Gastroesophageal sphincter (tissue), 4 donors: ENCODE results near the gene HSD3B2. TPM values are rescaled to one million over a fixed set of nuclear protein-coding genes. Genes with fewer than 3 reads are reported as not detected.

ENCODE experiments used
- ATAC-seq: fragments of 150-250 bp; one replicate; pipeline ENCODE4 v1.9.1; 2016; ENCODE audit warnings: mild to moderate bottlenecking, moderate library complexity
- H3K27ac ChIP-seq, 4 donors: fragments of 200-600 bp; sonication (generic) in 3 of 4; 1 replicate in 3 of 4; 2 replicates in 1 of 4; pipeline ENCODE4 v1.5.1; 2016 to 2019
- H3K27me3 ChIP-seq: fragments of 200-600 bp; sonication (generic); one replicate; pipeline ENCODE4 v1.5.1; 2019
- H3K36me3 ChIP-seq, 2 donors: fragments of 200-600 bp; sonication (generic); one replicate each; pipeline ENCODE4 v1.5.1; 2019; ENCODE audit warnings: control low read depth in 1 of 2
- H3K4me1 ChIP-seq, 3 donors: fragments of 200-600 bp; sonication (generic); 1 replicate in 2 of 3; 2 replicates in 1 of 3; pipeline ENCODE4 v1.5.1; 2016 to 2019; ENCODE audit warnings: control low read depth in 2 of 3
- H3K4me3 ChIP-seq, 2 donors: fragments of 200-600 bp; sonication (generic); one replicate each; pipeline ENCODE4 v1.5.1; 2019; ENCODE audit warnings: mild to moderate bottlenecking in 1 of 2, moderate library complexity in 1 of 2
- H3K9me3 ChIP-seq, 3 donors: fragments of 200-600 bp; sonication (generic); one replicate each; pipeline ENCODE4 v1.5.1; 2017 to 2019; ENCODE audit warnings: control low read depth in 2 of 3
- EP300 ChIP-seq: sonication (generic); formaldehyde crosslinking; IDR thresholded peaks from one replicate; pipeline ENCODE4 v1.6.1; 2017; ENCODE audit warnings: antibody characterized with exemption, mild to moderate bottlenecking
- POLR2A ChIP-seq, 2 donors: fragments of 450-650 bp; IDR thresholded peaks; one replicate each; pipeline ENCODE4 v1.6.1; 2017; ENCODE audit warnings: antibody characterized with exemption in 2 of 2, mild to moderate bottlenecking in 2 of 2, moderate library complexity in 1 of 2
- POLR2AphosphoS5 ChIP-seq: sonication (generic); formaldehyde crosslinking; IDR thresholded peaks from one replicate; pipeline ENCODE4 v1.6.1; 2017; ENCODE audit warnings: antibody characterized with exemption
- WGBS, 2 donors: methylation state at CpG; one replicate each; pipeline ENCODE4 v1.1.5; 2018; ENCODE audit warnings: low coverage in 1 of 2; 5-methylcytosine and 5-hydroxymethylcytosine counted together
- total RNA-seq, 4 donors: library from RNA; depleted of rRNA; stranded (reverse); fragments of >200 nt; gene quantifications; one replicate each; pipeline ENCODE4 v1.1.0, GENCODE V29; 2016
- TF ChIP-seq, protein P1 (sequence below), 4 experiments: fragments of 200-600 bp in 2 of 4; fragments of 450-650 bp in 2 of 4; sonication (generic) in 1 of 4; IDR thresholded peaks; one replicate each; pipeline ENCODE4 v1.5.1; 2017 to 2019; ENCODE audit warnings: antibody characterized with exemption in 4 of 4, mild to moderate bottlenecking in 2 of 4, moderate library complexity in 2 of 4

The HSD3B2 gene
- total RNA-seq, 4 donors from 2014 or later: not detected

DNA sequence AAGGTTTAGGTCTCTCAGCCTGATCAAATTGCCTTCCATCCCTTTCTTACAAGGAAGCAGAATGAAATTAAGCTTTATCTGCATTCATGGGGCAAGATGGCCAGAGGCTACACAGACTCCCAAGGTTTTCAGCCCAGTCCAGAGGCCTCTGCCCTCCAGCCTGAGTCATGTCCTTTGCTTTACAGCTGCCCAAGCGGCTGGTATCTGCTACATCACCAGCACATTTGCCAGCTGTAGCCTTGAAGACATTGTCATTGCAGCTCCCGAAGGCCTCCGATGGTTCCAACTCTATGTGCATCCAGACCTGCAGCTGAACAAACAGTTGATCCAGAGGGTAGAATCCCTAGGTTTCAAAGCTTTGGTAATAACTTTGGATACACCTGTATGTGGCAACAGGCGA lies 30.4 kb upstream of the HSD3B2 start:
- TF ChIP-seq POLR2A (IDR thresholded peaks at IDR 0.05) (no peak), EP300 (no peak)
- Histone ChIP-seq H3K9me3 (no peaks in the 10 kb centered on the region), H3K4me3 (no peak overlapping the region), H3K4me1 (no peaks in the 10 kb centered on the region), H3K27ac (no peak overlapping the region), H3K27me3 (no peaks in the 10 kb centered on the region), H3K36me3 (no peaks in the 10 kb centered on the region)
- no peak for ATAC-seq
- WGBS, 2 donors: 88 to 100% methylated on average over 1 to 3 of the region's 4 CpGs

DNA sequence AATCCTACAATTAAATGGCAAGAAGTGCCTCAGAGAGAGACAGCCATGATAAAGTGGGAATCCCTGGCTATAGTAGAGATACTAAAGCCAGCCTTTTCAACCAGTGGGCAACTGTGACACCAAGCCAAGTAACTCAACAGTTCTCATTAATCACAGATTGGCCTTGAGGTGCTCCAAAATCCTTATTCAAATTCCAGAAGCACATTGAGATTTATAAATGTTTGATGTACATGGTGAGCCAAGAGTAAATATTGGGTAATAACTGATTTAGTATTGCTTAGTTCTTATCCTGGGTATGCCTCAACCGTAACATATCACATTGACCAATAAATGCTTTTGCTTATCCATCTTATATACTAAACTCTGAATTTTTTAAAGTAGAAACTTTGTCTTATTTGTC lies 29.3 kb upstream of the HSD3B2 start:
- WGBS, 2 donors: 100% methylated on average over 1 of the region's 1 CpG; no CpG with 5 or more reads in 1 of the 2 donors
- no peak for ATAC-seq
- no peak for TF ChIP-seq POLR2A (IDR thresholded peaks at IDR 0.05)
- TF ChIP-seq, protein P1, sequence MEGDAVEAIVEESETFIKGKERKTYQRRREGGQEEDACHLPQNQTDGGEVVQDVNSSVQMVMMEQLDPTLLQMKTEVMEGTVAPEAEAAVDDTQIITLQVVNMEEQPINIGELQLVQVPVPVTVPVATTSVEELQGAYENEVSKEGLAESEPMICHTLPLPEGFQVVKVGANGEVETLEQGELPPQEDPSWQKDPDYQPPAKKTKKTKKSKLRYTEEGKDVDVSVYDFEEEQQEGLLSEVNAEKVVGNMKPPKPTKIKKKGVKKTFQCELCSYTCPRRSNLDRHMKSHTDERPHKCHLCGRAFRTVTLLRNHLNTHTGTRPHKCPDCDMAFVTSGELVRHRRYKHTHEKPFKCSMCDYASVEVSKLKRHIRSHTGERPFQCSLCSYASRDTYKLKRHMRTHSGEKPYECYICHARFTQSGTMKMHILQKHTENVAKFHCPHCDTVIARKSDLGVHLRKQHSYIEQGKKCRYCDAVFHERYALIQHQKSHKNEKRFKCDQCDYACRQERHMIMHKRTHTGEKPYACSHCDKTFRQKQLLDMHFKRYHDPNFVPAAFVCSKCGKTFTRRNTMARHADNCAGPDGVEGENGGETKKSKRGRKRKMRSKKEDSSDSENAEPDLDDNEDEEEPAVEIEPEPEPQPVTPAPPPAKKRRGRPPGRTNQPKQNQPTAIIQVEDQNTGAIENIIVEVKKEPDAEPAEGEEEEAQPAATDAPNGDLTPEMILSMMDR (IDR thresholded peaks at IDR 0.05): no peak
- TF ChIP-seq EP300: no peak
- no peak for TF ChIP-seq POLR2AphosphoS5

DNA sequence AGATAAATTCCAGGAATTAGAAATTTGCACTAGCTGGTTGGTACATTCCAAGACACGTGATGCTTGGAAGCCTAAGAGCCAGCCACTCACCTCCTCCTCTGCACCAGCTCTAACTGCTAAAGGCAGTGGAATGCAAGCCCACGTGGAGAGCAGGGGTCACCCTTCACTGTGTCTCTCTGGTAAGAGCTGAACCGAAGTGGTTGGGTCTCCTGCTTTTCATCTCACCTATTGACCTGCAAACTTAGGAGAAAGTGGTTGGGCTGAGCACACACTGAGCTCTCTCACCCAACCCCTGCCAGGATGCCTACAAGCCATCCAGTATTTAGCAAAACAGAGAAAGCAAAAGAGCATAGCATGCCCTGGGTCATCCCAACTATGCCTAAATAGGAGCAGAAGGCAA lies 27.1 kb upstream of the HSD3B2 start:
- H3K36me3 ChIP-seq: no peaks in the 10 kb centered on the region
- ATAC-seq: no peak

More for the DNA sequence above, 29.3 kb upstream of the HSD3B2 start:
- Histone ChIP-seq H3K4me1 (no peaks in the 10 kb centered on the region), H3K4me3 (no peak overlapping the region), H3K27ac (no peak overlapping the region), H3K36me3 (no peaks in the 10 kb centered on the region), H3K27me3 (no peaks in the 10 kb centered on the region), H3K9me3 (no peaks in the 10 kb centered on the region)

DNA sequence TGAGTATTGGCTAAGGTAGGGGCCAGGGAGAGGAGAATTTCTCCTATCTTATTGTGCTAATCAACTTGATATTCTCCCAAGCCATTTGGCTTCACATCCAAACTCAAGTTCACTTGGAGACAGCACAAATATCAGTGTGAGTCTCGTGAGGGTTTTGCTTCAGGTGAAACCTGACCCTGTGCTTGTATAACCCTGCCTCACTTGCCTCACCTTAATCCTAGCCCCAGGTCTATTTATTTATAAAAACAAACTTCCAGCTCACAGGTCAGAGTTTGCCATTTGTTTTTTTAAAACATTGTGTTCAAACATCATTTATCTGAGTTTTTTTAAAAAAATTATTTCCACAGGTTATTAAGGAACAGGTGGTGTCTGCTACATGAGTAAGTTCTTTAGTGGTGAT lies 26.5 kb upstream of the HSD3B2 start:
- no peak for ATAC-seq
- 64 to 67% methylated on average over 1 of the region's 1 CpG for WGBS, 2 donors
- H3K27me3 ChIP-seq: no peaks in the 10 kb centered on the region
- no peaks in the 10 kb centered on the region for H3K4me1 ChIP-seq
- no peak overlapping the region for H3K4me3 ChIP-seq
- no peak overlapping the region for H3K27ac ChIP-seq
- TF ChIP-seq, protein P1 (IDR thresholded peaks at IDR 0.05): no peak
- no peak for TF ChIP-seq POLR2A (IDR thresholded peaks at IDR 0.05)
- no peak for TF ChIP-seq POLR2AphosphoS5
- no peaks in the 10 kb centered on the region for H3K9me3 ChIP-seq
- no peaks in the 10 kb centered on the region for H3K36me3 ChIP-seq

More for the DNA sequence above, 27.1 kb upstream of the HSD3B2 start:
- 18 to 22% methylated on average over 1 to 2 of the region's 3 CpGs for WGBS, 2 donors
- TF ChIP-seq POLR2AphosphoS5: no peak
- TF ChIP-seq EP300: no peak
- TF ChIP-seq, protein P1 (IDR thresholded peaks at IDR 0.05): no peak
- TF ChIP-seq POLR2A (IDR thresholded peaks at IDR 0.05): no peak
- Histone ChIP-seq H3K4me3 (no peak overlapping the region), H3K27me3 (no peaks in the 10 kb centered on the region), H3K9me3 (no peaks in the 10 kb centered on the region), H3K27ac (no peak overlapping the region), H3K4me1 (no peaks in the 10 kb centered on the region)

GRCh38 chr1:119390526-119390925 lies 24.4 kb upstream of the HSD3B2 start:
- no peak overlapping the region for H3K27ac ChIP-seq
- ATAC-seq: no peak
- no peaks in the 10 kb centered on the region for H3K36me3 ChIP-seq

More at GRCh38 chr1:119390526-119390925, 24.4 kb upstream of the HSD3B2 start:
- Histone ChIP-seq H3K4me3 (no peak overlapping the region), H3K9me3 (no peaks in the 10 kb centered on the region), H3K27me3 (no peaks in the 10 kb centered on the region), H3K4me1 (no peaks in the 10 kb centered on the region)
- no peak for TF ChIP-seq POLR2AphosphoS5
- TF ChIP-seq, protein P1 (IDR thresholded peaks at IDR 0.05): no peak
- no peak for TF ChIP-seq EP300
- TF ChIP-seq POLR2A (IDR thresholded peaks at IDR 0.05): no peak
